Endothelial cell of umbilical vein (primary cell): ENCODE measurements around the gene COX14. TPM values are rescaled to one million over a fixed set of nuclear protein-coding genes. Genes with fewer than 3 reads are reported as not detected.

Source experiments
- BruUV-seq: library from RNA; stranded (reverse); fragments of 400-500 nt; replicated peaks from 2 replicates; lab custom pipeline; 2021; lab: Mats Ljungman, UMichigan
- CTCF ChIA-PET: fragments of 300-600, 350-600 bp; sonication (Branson Sonifier 250); formaldehyde crosslinking; loops from one replicate; lab custom pipeline; 2021; ENCODE audit warnings: antibody characterized with exemption, inconsistent platforms; lab: Charles Lee
- POLR2A ChIA-PET: fragments of 300-600, 350-600 bp; sonication (Branson Sonifier 250); formaldehyde crosslinking; loops from one replicate; lab custom pipeline; 2021; ENCODE audit warnings: antibody characterized with exemption, inconsistent platforms; lab: Charles Lee
- DNase-seq: peaks from one replicate; pipeline ENCODE4 v3.0.0-alpha.2; 2011; ENCODE audit warnings: low read depth, low spot score
- FAIRE-seq: peaks from 2 replicates; lab custom pipeline; 2011; peaks lifted over from hg19 to GRCh38; lab: Jason Lieb, UNC
- H2AFZ ChIP-seq: 2 replicates; pipeline ENCODE4 v1.6.0; 2012; ENCODE audit warnings: low read depth, low read length, control low read depth, inconsistent platforms
- H3K27ac ChIP-seq: 2 replicates; pipeline ENCODE4 v1.5.1; 2011; ENCODE audit warnings: low read depth, mild to moderate bottlenecking, control low read depth, low read length, moderate library complexity; ENCODE audit not compliant: insufficient read depth
- H3K27me3 ChIP-seq, 2 experiments: 2 replicates each; pipeline versions ENCODE4 v1.6.0 to v1.6.1; 2011; ENCODE audit warnings: low read length in 2 of 2, mixed read lengths in 1 of 2; ENCODE audit not compliant: control insufficient read depth in 2 of 2, insufficient read depth in 2 of 2
- H3K36me3 ChIP-seq, 2 experiments: 2 replicates in 1 of 2; 3 replicates in 1 of 2; pipeline ENCODE4 v1.5.1; 2011; ENCODE audit warnings: low read length in 2 of 2, mild to moderate bottlenecking in 1 of 2, moderate library complexity in 1 of 2; ENCODE audit not compliant: control insufficient read depth in 2 of 2, insufficient read depth in 2 of 2; ENCODE audit errors: extremely low read depth in 1 of 2
- H3K4me1 ChIP-seq: 3 replicates; pipeline ENCODE4 v1.5.1; 2011; ENCODE audit warnings: mild to moderate bottlenecking, low read length; ENCODE audit not compliant: control insufficient read depth, insufficient read depth; ENCODE audit errors: extremely low read depth
- H3K4me2 ChIP-seq: 2 replicates; pipeline ENCODE4 v1.6.1; 2011; ENCODE audit warnings: low read length, control low read depth, mixed read lengths; ENCODE audit not compliant: insufficient read depth
- H3K4me3 ChIP-seq, 3 experiments: fragments of 200-600 bp in 1 of 3; sonication (generic), shearing (Covaris generic) in 1 of 3; replicated peaks in 1 of 3; 2 replicates each; pipeline ENCODE4 v1.5.1; 2011 to 2016; ENCODE audit warnings: control low read depth in 3 of 3, low read length in 3 of 3, mild to moderate bottlenecking in 2 of 3, inconsistent platforms in 1 of 3, low read depth in 1 of 3, moderate library complexity in 1 of 3; ENCODE audit not compliant: insufficient read depth in 1 of 3
- H3K79me2 ChIP-seq: 2 replicates; pipeline ENCODE4 v1.6.0; 2012; ENCODE audit warnings: low read length, inconsistent platforms; ENCODE audit not compliant: control insufficient read depth, insufficient read depth
- H3K9ac ChIP-seq: replicated peaks from 2 replicates; pipeline ENCODE3; 2011; ENCODE audit warnings: low read length, control low read depth; ENCODE audit not compliant: insufficient read depth; ENCODE audit errors: extremely low read depth
- H3K9me1 ChIP-seq: replicated peaks from 3 replicates; pipeline ENCODE4 v1.6.0; 2011; ENCODE audit warnings: mild to moderate bottlenecking, low read length; ENCODE audit not compliant: control insufficient read depth, insufficient read depth; ENCODE audit errors: extremely low read depth
- H3K9me3 ChIP-seq: replicated peaks from 2 replicates; pipeline ENCODE4 v1.5.1; 2012; ENCODE audit warnings: low read length, inconsistent platforms; ENCODE audit not compliant: control insufficient read depth, insufficient read depth
- H4K20me1 ChIP-seq: replicated peaks from 2 replicates; pipeline ENCODE3; 2011; ENCODE audit warnings: mild to moderate bottlenecking, low read length; ENCODE audit not compliant: control insufficient read depth, insufficient read depth; ENCODE audit errors: extremely low read depth
- CTCF ChIP-seq, 2 donors: IDR thresholded peaks; 1 replicate in 1 of 2; 2 replicates in 1 of 2; pipeline ENCODE4 v1.5.1; 2011; ENCODE audit warnings: low read length in 2 of 2, mild to moderate bottlenecking in 2 of 2, moderate library complexity in 2 of 2, control low read depth in 1 of 2, inconsistent platforms in 1 of 2, low read depth in 1 of 2; ENCODE audit not compliant: insufficient read depth in 1 of 2; ENCODE audit errors: extremely low read depth in 1 of 2
- EZH2 ChIP-seq: IDR thresholded peaks from 2 replicates; pipeline ENCODE4 v1.6.1; 2012; ENCODE audit warnings: borderline replicate concordance, low read depth, mild to moderate bottlenecking, moderate library complexity, low read length, inconsistent platforms; ENCODE audit not compliant: severe bottlenecking
- FOS ChIP-seq: IDR thresholded peaks from 2 replicates; pipeline ENCODE4 v1.6.1; 2011; ENCODE audit warnings: mild to moderate bottlenecking, low read length, moderate library complexity, borderline replicate concordance; ENCODE audit not compliant: insufficient read depth
- GATA2 ChIP-seq: IDR thresholded peaks from 2 replicates; pipeline ENCODE4 v1.7.0; 2011; ENCODE audit warnings: low read depth, mild to moderate bottlenecking, moderate library complexity, mixed read lengths, low read length; ENCODE audit not compliant: insufficient read length, insufficient read depth
- JUN ChIP-seq: IDR thresholded peaks from 2 replicates; pipeline ENCODE4 v1.6.1; 2011; ENCODE audit warnings: borderline replicate concordance, low read depth; ENCODE audit not compliant: insufficient read length, insufficient read depth
- MAX ChIP-seq: IDR thresholded peaks from 2 replicates; pipeline ENCODE4 v1.6.1; 2011; ENCODE audit not compliant: insufficient read depth, insufficient read length
- MYC ChIP-seq: IDR thresholded peaks from one replicate; pipeline ENCODE4 v1.6.1; 2011; ENCODE audit warnings: mild to moderate bottlenecking, low read depth, low read length
- POLR2A ChIP-seq: IDR thresholded peaks from 2 replicates; pipeline ENCODE4 v1.6.1; 2012; ENCODE audit warnings: low read depth, mild to moderate bottlenecking, control low read depth, low read length
- POLR2AphosphoS5 ChIP-seq: IDR thresholded peaks from 2 replicates; pipeline ENCODE4 v1.6.1; 2012; ENCODE audit warnings: low read depth, mild to moderate bottlenecking, control low read depth, low read length, moderate library complexity; ENCODE audit not compliant: insufficient read depth
- dilution Hi-C: fragments of 300-500 bp; cut with MboI; formaldehyde crosslinking; loops from one replicate; pipeline ENCODE4 v1.15.0; 2019; ENCODE audit warnings: low sequenced_read_pairs; ENCODE audit not compliant: extremely low pct_ligation_motif_present
- intact Hi-C: fragments of 100-400 bp; cut with micrococcal nuclease; formaldehyde crosslinking; loops from one replicate; pipeline ENCODE4 v1.10.0; 2022
- polyA plus RNA-seq, 4 experiments: library from polyadenylated mRNA; depleted of rRNA in 3 of 4; stranded (reverse) in 3 of 4; unstranded in 1 of 4; fragments of >200 nt; gene quantifications; 2 replicates each; pipeline versions ENCODE4 v1.2.1 to v1.2.3, GENCODE V29; 2011 to 2012; ENCODE audit warnings: missing spikeins in 1 of 4
- total RNA-seq: library from RNA; stranded (reverse); gene quantifications from 2 replicates; pipeline ENCODE4 v1.2.3, GENCODE V29; 2021

COX14 gene
- total and polyA plus RNA-seq, 2 donors (not counting 3 experiments of a cell fraction or from before 2014, with no cell fraction given): 40.3 to 106 TPM

GRCh38 chr12:50166799-50167048 is 54.7 kb downstream of the COX14 start:
- ChIA-PET POLR2A (interaction anchor here (0.6 to 2.0 kb wide), 7 partner anchors 24 to 1721 kb away, joined by 3 to 20 read pairs (median 5); partner anchors contain the start of genes ANKRD33, COX14 and SMARCD1), CTCF (interaction anchor here (1.0 to 2.6 kb wide), 9 partner anchors 9 to 148 kb away, joined by 3 to 33 read pairs (median 4); partner anchors contain the start of gene COX14)
- peaks cover 7% of the 10 kb centered on the region for H3K4me1 ChIP-seq
- no peaks in the 10 kb centered on the region for H3K9me1 ChIP-seq
- H3K9me3 ChIP-seq: no peaks in the 10 kb centered on the region
- FAIRE-seq: no peak
- no peaks in the 10 kb centered on the region for H3K27me3 ChIP-seq
- peak overlapping the region; percentile 97 for H3K4me2 ChIP-seq
- H3K79me2 ChIP-seq: peaks cover 41% of the 10 kb centered on the region
- H3K9ac ChIP-seq: peak overlapping the region; percentile 79
- H3K27ac ChIP-seq: peak overlapping the region; percentile 60
- no peaks in the 10 kb centered on the region for H3K36me3 ChIP-seq
- intact Hi-C loops: loop anchor here (1.0 to 2.0 kb wide), 2 partner anchors 54 to 92 kb away; partner anchors contain the start of gene COX14
- H3K4me3 ChIP-seq: peak overlapping the region; percentile 92 to 98 (median 93)
- DNase-seq: no peak
- dilution Hi-C loops: no loop called here
- no peaks in the 10 kb centered on the region for H4K20me1 ChIP-seq
- H2AFZ ChIP-seq: peak overlapping the region; percentile 58
- TF ChIP-seq CTCF (IDR thresholded peaks at IDR 0.05; ENCODE audit: extremely low read depth in 1 of 2, insufficient read depth in 1 of 2, low read depth in 1 of 2, low read length in 2 of 2): no peak
- no peak for TF ChIP-seq GATA2
- no peak for TF ChIP-seq POLR2A
- TF ChIP-seq MAX: no peak
- no peak for TF ChIP-seq EZH2
- no peak for TF ChIP-seq MYC
- TF ChIP-seq FOS: no peak
- TF ChIP-seq POLR2AphosphoS5: no peak
- TF ChIP-seq JUN: no peak
- no TSS peak for BruUV-seq
